ENCODE data around the gene OR10H1. TPM values are rescaled to one million over a fixed set of nuclear protein-coding genes. Genes with fewer than 3 reads are reported as not detected.

The OR10H1 gene, protein sequence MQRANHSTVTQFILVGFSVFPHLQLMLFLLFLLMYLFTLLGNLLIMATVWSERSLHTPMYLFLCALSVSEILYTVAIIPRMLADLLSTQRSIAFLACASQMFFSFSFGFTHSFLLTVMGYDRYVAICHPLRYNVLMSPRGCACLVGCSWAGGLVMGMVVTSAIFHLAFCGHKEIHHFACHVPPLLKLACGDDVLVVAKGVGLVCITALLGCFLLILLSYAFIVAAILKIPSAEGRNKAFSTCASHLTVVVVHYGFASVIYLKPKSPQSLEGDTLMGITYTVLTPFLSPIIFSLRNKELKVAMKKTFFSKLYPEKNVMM
- total RNA-seq, result not detected

DNA sequence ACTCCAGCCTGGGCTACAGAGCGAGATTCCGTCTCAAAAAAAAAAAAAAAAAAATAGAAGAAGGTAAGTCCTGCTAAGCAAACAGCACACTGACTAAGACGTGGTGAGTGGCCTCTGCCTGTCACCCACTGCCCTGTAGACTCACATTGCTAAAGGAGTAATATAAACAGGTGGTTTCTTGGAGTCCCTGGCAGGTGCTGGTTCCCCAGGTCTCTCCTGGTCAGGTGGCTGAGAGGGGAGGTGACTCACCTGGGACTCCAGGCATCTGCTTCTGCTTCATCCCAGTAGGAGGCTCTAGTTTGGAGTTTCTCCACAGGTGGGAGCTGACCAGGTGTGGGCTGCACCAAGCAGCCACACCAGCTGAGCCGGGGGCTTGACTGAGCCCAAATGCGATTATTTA, at the start of gene OR10H1:
Gene OR10H1 (minus strand): TSS at position 359 of the 400 bp plus-strand sequence. CDS start 7,627 bp downstream, outside the sequence.

DNA sequence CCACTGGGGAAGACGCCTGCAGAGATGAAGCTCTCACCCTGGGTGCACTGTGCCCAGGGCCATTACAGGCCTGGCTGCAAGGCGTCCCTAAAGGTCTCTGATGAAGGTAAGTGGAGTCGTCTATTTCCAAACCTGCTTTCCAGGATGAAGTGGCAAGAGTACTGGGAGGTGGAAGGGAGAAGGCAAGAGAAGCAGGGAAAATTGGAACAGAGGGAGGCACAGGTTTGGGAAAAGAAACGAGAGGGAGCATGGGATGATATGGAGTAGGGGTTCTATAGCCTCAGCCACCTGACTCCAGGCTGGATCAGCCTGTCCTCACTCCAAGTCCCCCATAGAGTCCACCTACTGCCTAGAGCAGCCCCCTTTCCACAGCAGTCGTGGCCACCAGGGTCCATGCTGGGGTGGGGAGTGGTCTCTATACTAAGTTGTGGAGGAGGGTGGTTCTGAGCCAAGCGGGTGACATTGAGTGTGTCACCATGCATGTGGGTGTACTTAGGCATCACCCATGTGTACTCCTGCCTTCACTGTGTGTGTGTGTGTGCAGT, 27.8 kb downstream of the OR10H1 start, which contains the start of gene OR10H5:
Gene OR10H5 (plus strand): TSS at position 51 of the 545 bp plus-strand sequence. CDS start 6,388 bp downstream, outside the sequence.

Other genes with a start within 250 kb of the OR10H1 start
- gene CYP4F8, start 200.4 kb downstream of the OR10H1 start, total RNA-seq, result not detected
- 3.3 TPM for gene CYP4F3, start 174.8 kb downstream of the OR10H1 start, total RNA-seq
- gene CYP4F12, start 142.6 kb downstream of the OR10H1 start, total RNA-seq, result 4.1 TPM
- gene OR10H2, start 87.6 kb downstream of the OR10H1 start, total RNA-seq, result not detected
- not detected for gene OR10H3, start 77.7 kb downstream of the OR10H1 start, total RNA-seq
- gene OR10H5, start 28.0 kb downstream of the OR10H1 start, total RNA-seq, result not detected
- not detected for gene CYP4F2, start 82.4 kb upstream of the OR10H1 start, total RNA-seq
- gene CYP4F11, start 118.9 kb upstream of the OR10H1 start, total RNA-seq, result not detected
- gene OR10H4, start 133.3 kb upstream of the OR10H1 start, total RNA-seq, result not detected